Neural cell (in vitro differentiated cells): ENCODE measurements around the gene LIPC. TPM values are rescaled to one million over a fixed set of nuclear protein-coding genes. Genes with fewer than 3 reads are reported as not detected.

Experiments used
- H2AFZ ChIP-seq: fragments of 200-600, 300-800 bp; sonication (generic), shearing (Covaris generic); 2 replicates; pipeline ENCODE4 v1.6.0; 2014; ENCODE audit warnings: low read depth, mild to moderate bottlenecking, antibody characterized with exemption, low read length, moderate library complexity
- H3F3A ChIP-seq: fragments of 200-600 bp; shearing (Covaris generic); 2 replicates; pipeline ENCODE4 v1.6.1; 2016; ENCODE audit warnings: mild to moderate bottlenecking, moderate library complexity, mixed read lengths, antibody characterized with exemption, low read length; ENCODE audit not compliant: insufficient read depth, poor library complexity, severe bottlenecking
- H3K27ac ChIP-seq: fragments of 200-600, 300-800 bp; sonication (generic), shearing (Covaris generic); 2 replicates; pipeline ENCODE4 v1.5.1; 2014; ENCODE audit warnings: mild to moderate bottlenecking, low read length, moderate library complexity
- H3K27me3 ChIP-seq: fragments of 300-800, 200-600 bp; sonication (generic), shearing (Covaris generic); 2 replicates; pipeline ENCODE4 v1.6.0; 2014; ENCODE audit warnings: mild to moderate bottlenecking, low read depth, low read length, moderate library complexity; ENCODE audit not compliant: insufficient read depth
- H3K36me3 ChIP-seq: fragments of 300-800, 200-600 bp; sonication (generic), shearing (Covaris generic); 2 replicates; pipeline ENCODE4 v1.5.1; 2014; ENCODE audit warnings: mild to moderate bottlenecking, antibody characterized with exemption, low read length, moderate library complexity; ENCODE audit not compliant: insufficient read depth
- H3K4me2 ChIP-seq: fragments of 300-800, 200-600 bp; sonication (generic), shearing (Covaris generic); 2 replicates; pipeline ENCODE4 v1.6.0; 2014; ENCODE audit warnings: mild to moderate bottlenecking, low read length
- H3K4me3 ChIP-seq: fragments of 300-800, 200-600 bp; sonication (generic), shearing (Covaris generic); 2 replicates; pipeline ENCODE4 v1.5.1; 2014; ENCODE audit warnings: mild to moderate bottlenecking, low read length, moderate library complexity
- H3K79me2 ChIP-seq: fragments of 200-600 bp; shearing (Covaris generic); replicated peaks from 2 replicates; pipeline ENCODE4 v1.6.0; 2014; ENCODE audit warnings: mild to moderate bottlenecking, low read length, moderate library complexity; ENCODE audit not compliant: insufficient read depth
- H3K9ac ChIP-seq: fragments of 300-800, 200-600 bp; sonication (generic), shearing (Covaris generic); 2 replicates; pipeline ENCODE4 v1.6.1; 2016; ENCODE audit warnings: mild to moderate bottlenecking, low read length, mixed read lengths
- H3K9me2 ChIP-seq: fragments of 200-600 bp; shearing (Covaris generic); 2 replicates; pipeline ENCODE4 v1.6.1; 2016; ENCODE audit warnings: mild to moderate bottlenecking, low read length, mixed read lengths; ENCODE audit not compliant: insufficient read depth
- H3K9me3 ChIP-seq: fragments of 200-600, 300-800 bp; sonication (generic), shearing (Covaris generic); 2 replicates; pipeline ENCODE4 v1.6.1; 2016; ENCODE audit warnings: mild to moderate bottlenecking, mixed run types, low read length, moderate library complexity, mixed read lengths
- H4K20me1 ChIP-seq: fragments of 200-600 bp; shearing (Covaris generic); 2 replicates; pipeline ENCODE4 v1.6.1; 2016; ENCODE audit warnings: mild to moderate bottlenecking, mixed run types; ENCODE audit not compliant: insufficient read depth
- EP300 ChIP-seq: fragments of 450-650 bp; conservative IDR thresholded peaks from 2 replicates; pipeline ENCODE4 v1.6.1; 2014; ENCODE audit warnings: antibody characterized with exemption, mild to moderate bottlenecking, moderate library complexity; ENCODE audit not compliant: poor library complexity, severe bottlenecking
- EZH2 ChIP-seq: fragments of 200-600, 300-800 bp; shearing (Covaris generic), sonication (generic); IDR thresholded peaks from 2 replicates; pipeline ENCODE4 v1.6.1; 2014; ENCODE audit warnings: antibody characterized with exemption, low read length, borderline replicate concordance, mild to moderate bottlenecking; ENCODE audit not compliant: insufficient read depth, poor library complexity, severe bottlenecking
- MXI1 ChIP-seq: fragments of 450-650 bp; conservative IDR thresholded peaks from 2 replicates; pipeline ENCODE4 v1.6.1; 2014; ENCODE audit warnings: antibody characterized with exemption, mild to moderate bottlenecking; ENCODE audit not compliant: poor library complexity, severe bottlenecking
- POLR2AphosphoS5 ChIP-seq: IDR thresholded peaks from 2 replicates; pipeline ENCODE4 v1.6.1; 2012
- RAD21 ChIP-seq: fragments of 450-650 bp; conservative IDR thresholded peaks from 2 replicates; pipeline ENCODE4 v1.6.1; 2014; ENCODE audit warnings: antibody characterized with exemption, mild to moderate bottlenecking, moderate library complexity
- REST ChIP-seq: IDR thresholded peaks from 2 replicates; pipeline ENCODE4 v1.6.1; 2012; ENCODE audit warnings: borderline replicate concordance
- SMC3 ChIP-seq: fragments of 450-650 bp; conservative IDR thresholded peaks from 2 replicates; pipeline ENCODE4 v1.6.1; 2014; ENCODE audit warnings: antibody characterized with exemption, mild to moderate bottlenecking, moderate library complexity; ENCODE audit not compliant: poor library complexity
- TAF1 ChIP-seq: IDR thresholded peaks from 2 replicates; pipeline ENCODE4 v1.6.1; 2012; ENCODE audit warnings: low read depth
- polyA plus RNA-seq: library from polyadenylated mRNA; depleted of rRNA; stranded (reverse); fragments of >200 nt; gene quantifications from 2 replicates; pipeline ENCODE4 v1.2.3, GENCODE V29; 2014
- TF ChIP-seq, protein P1 (sequence below): fragments of 450-650 bp; IDR thresholded peaks from 2 replicates; pipeline ENCODE4 v1.5.1; 2014; ENCODE audit warnings: antibody characterized with exemption, mild to moderate bottlenecking, moderate library complexity; ENCODE audit not compliant: poor library complexity, severe bottlenecking

The LIPC gene
- polyA plus RNA-seq, 1 donor from 2014 or later, result not detected

DNA sequence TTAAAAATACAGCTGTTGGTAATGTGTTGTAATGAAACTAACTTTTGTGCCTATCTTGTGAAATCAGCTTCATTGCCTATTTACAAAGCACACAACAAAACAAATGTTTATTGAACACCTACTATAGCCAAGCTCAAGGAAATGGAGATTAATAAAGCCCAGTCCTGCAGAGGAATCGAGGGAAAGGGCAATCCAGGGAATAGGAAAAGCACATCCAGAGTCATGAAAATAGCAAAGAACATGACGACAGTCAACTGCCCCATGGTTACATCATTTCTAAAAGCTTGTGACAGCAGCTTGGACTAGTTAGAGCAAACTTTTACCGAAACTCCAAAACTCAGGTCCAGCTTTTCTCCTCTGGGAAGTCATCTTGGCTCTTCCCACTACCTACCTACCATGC lies 157.3 kb downstream of the LIPC start:
- Histone ChIP-seq H3K4me3 (no peak overlapping the region), H3K36me3 (no peaks in the 10 kb centered on the region), H3K4me2 (no peak overlapping the region), H3K27ac (no peak overlapping the region), H3K79me2 (no peaks in the 10 kb centered on the region), H3F3A (no peaks in the 10 kb centered on the region), H3K9ac (no peak overlapping the region), H3K9me3 (no peaks in the 10 kb centered on the region), H2AFZ (no peak overlapping the region), H3K9me2 (no peaks in the 10 kb centered on the region), H4K20me1 (no peaks in the 10 kb centered on the region), H3K27me3 (no peaks in the 10 kb centered on the region)
- no peak for TF ChIP-seq REST
- no peak for TF ChIP-seq EZH2
- no peak for TF ChIP-seq EP300
- TF ChIP-seq SMC3, result no peak
- TF ChIP-seq TAF1, result no peak
- no peak for TF ChIP-seq POLR2AphosphoS5
- TF ChIP-seq MXI1, result no peak
- TF ChIP-seq RAD21, result no peak
- TF ChIP-seq, protein P1, sequence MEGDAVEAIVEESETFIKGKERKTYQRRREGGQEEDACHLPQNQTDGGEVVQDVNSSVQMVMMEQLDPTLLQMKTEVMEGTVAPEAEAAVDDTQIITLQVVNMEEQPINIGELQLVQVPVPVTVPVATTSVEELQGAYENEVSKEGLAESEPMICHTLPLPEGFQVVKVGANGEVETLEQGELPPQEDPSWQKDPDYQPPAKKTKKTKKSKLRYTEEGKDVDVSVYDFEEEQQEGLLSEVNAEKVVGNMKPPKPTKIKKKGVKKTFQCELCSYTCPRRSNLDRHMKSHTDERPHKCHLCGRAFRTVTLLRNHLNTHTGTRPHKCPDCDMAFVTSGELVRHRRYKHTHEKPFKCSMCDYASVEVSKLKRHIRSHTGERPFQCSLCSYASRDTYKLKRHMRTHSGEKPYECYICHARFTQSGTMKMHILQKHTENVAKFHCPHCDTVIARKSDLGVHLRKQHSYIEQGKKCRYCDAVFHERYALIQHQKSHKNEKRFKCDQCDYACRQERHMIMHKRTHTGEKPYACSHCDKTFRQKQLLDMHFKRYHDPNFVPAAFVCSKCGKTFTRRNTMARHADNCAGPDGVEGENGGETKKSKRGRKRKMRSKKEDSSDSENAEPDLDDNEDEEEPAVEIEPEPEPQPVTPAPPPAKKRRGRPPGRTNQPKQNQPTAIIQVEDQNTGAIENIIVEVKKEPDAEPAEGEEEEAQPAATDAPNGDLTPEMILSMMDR, result no peak

DNA sequence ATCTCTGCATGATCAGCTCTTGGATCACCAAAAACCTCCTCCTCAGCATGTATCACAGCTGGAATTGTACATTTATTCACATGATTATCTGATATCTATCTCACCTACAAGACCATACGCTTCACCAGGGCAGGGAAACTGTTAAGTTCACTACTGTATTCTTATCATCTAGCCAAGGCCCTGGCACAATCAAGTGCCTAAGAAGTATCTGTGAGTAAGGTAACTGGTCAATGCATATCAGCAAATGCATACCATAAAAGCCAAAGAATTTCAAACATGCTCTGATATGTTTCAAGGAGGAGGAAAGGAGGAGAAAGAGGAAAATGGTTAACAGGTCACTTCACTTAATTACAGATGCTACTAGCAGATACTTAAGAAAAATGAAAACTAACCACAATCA lies 158.4 kb downstream of the LIPC start:
- H3K27ac ChIP-seq, result no peak overlapping the region

More for the DNA sequence above, 158.4 kb downstream of the LIPC start:
- Histone ChIP-seq H3K27me3 (no peaks in the 10 kb centered on the region), H3K4me3 (no peak overlapping the region), H3K9me3 (no peaks in the 10 kb centered on the region), H3K4me2 (no peak overlapping the region), H2AFZ (no peak overlapping the region), H3K9ac (no peak overlapping the region), H3K9me2 (no peaks in the 10 kb centered on the region), H3K79me2 (no peaks in the 10 kb centered on the region), H4K20me1 (no peaks in the 10 kb centered on the region), H3F3A (no peaks in the 10 kb centered on the region), H3K36me3 (no peaks in the 10 kb centered on the region)
- TF ChIP-seq RAD21, result no peak
- no peak for TF ChIP-seq EP300
- no peak for TF ChIP-seq TAF1
- TF ChIP-seq, protein P1, result no peak
- no peak for TF ChIP-seq MXI1
- TF ChIP-seq SMC3, result no peak
- TF ChIP-seq POLR2AphosphoS5, result no peak
